IMR-90 (cell line): ENCODE data around the gene CDC42EP1. TPM values are rescaled to one million over a fixed set of nuclear protein-coding genes. Genes with fewer than 3 reads are reported as not detected.

ENCODE experiments used
- ATAC-seq: fragments of 200-7000 bp; cut with Tn5 transposase; 2 replicates; pipeline ENCODE4 v1.9.1; 2020; ENCODE audit warnings: low read depth, mild to moderate bottlenecking, moderate library complexity
- BruUV-seq: library from RNA; stranded (reverse); fragments of 400-500 nt; replicated peaks from 2 replicates; lab custom pipeline; 2021; lab: Mats Ljungman, UMichigan
- CTCF ChIA-PET: fragments of 300-600 bp; formaldehyde crosslinking; extraction: SDS; loops from one replicate; lab custom pipeline; 2021; ENCODE audit warnings: antibody characterized with exemption; lab: Yijun Ruan, JAX
- POLR2A ChIA-PET: fragments of 300-600 bp; sonication (Branson Sonifier 250); formaldehyde crosslinking; loops from one replicate; lab custom pipeline; 2022; ENCODE audit warnings: antibody characterized with exemption; ENCODE audit not compliant: unreplicated experiment; lab: Charles Lee
- DNase-seq: peaks from one replicate; pipeline ENCODE4 v3.0.0; 2013
- H2AFZ ChIP-seq: replicated peaks from 2 replicates; pipeline ENCODE3; 2013; ENCODE audit warnings: low read length, mild to moderate bottlenecking; ENCODE audit not compliant: poor library complexity
- H2AK5ac ChIP-seq: 2 replicates; pipeline ENCODE4 v1.6.1; 2013; ENCODE audit warnings: low read depth, low read length, inconsistent platforms
- H2AK9ac ChIP-seq: replicated peaks from 2 replicates; pipeline ENCODE3; 2013; ENCODE audit warnings: mild to moderate bottlenecking, low read depth, low read length, moderate library complexity; ENCODE audit not compliant: poor library complexity
- H2BK120ac ChIP-seq: 2 replicates; pipeline ENCODE4 v1.6.1; 2013; ENCODE audit warnings: low read depth, low read length, inconsistent platforms
- H2BK15ac ChIP-seq: 3 replicates; pipeline ENCODE4 v1.6.1; 2013; ENCODE audit warnings: low read depth, low read length, inconsistent platforms
- H2BK20ac ChIP-seq: 2 replicates; pipeline ENCODE4 v1.6.1; 2013; ENCODE audit warnings: low read depth, mild to moderate bottlenecking, inconsistent platforms, low read length, moderate library complexity
- H2BK5ac ChIP-seq: 2 replicates; pipeline ENCODE4 v1.6.1; 2013; ENCODE audit warnings: mild to moderate bottlenecking, low read depth, low read length, inconsistent platforms; ENCODE audit not compliant: poor library complexity, severe bottlenecking
- H3K14ac ChIP-seq: replicated peaks from 2 replicates; pipeline ENCODE4 v1.6.1; 2013; ENCODE audit warnings: low read depth, low read length, inconsistent platforms
- H3K18ac ChIP-seq: 2 replicates; pipeline ENCODE4 v1.6.1; 2013; ENCODE audit warnings: low read depth, low read length, control low read depth
- H3K23ac ChIP-seq: 2 replicates; pipeline ENCODE4 v1.6.1; 2013; ENCODE audit warnings: low read depth, low read length, inconsistent platforms
- H3K27ac ChIP-seq: 2 replicates; pipeline ENCODE4 v1.5.1; 2013; ENCODE audit warnings: mild to moderate bottlenecking, control low read depth, low read length; ENCODE audit not compliant: insufficient read depth
- H3K27me3 ChIP-seq: 2 replicates; pipeline ENCODE4 v1.6.1; 2013; ENCODE audit warnings: low read length; ENCODE audit not compliant: control insufficient read depth, insufficient read depth
- H3K36me3 ChIP-seq: 2 replicates; pipeline ENCODE4 v1.6.1; 2013; ENCODE audit warnings: low read length, mixed read lengths; ENCODE audit not compliant: control insufficient read depth, insufficient read depth
- H3K4ac ChIP-seq: 2 replicates; pipeline ENCODE4 v1.6.1; 2013; ENCODE audit warnings: low read depth, low read length, inconsistent platforms
- H3K4me1 ChIP-seq: 2 replicates; pipeline ENCODE4 v1.6.1; 2013; ENCODE audit warnings: low read length, mixed read lengths; ENCODE audit not compliant: control insufficient read depth, insufficient read depth
- H3K4me2 ChIP-seq: 2 replicates; pipeline ENCODE4 v1.6.1; 2013; ENCODE audit warnings: low read depth, mild to moderate bottlenecking, control low read depth, low read length, moderate library complexity
- H3K4me3 ChIP-seq: 2 replicates; pipeline ENCODE4 v1.5.1; 2013; ENCODE audit warnings: low read depth, mild to moderate bottlenecking, control low read depth, low read length, moderate library complexity; ENCODE audit not compliant: insufficient read depth
- H3K56ac ChIP-seq: 2 replicates; pipeline ENCODE4 v1.6.1; 2013; ENCODE audit warnings: low read length, inconsistent platforms; ENCODE audit not compliant: insufficient read depth; ENCODE audit errors: extremely low read depth
- H3K79me1 ChIP-seq, 2 experiments: 2 replicates each; pipeline ENCODE4 v1.6.1; 2013; ENCODE audit warnings: low read length in 2 of 2, inconsistent platforms in 1 of 2, low read depth in 1 of 2
- H3K9ac ChIP-seq: 2 replicates; pipeline ENCODE4 v1.6.1; 2013; ENCODE audit warnings: low read depth, low read length, control low read depth
- H3K9me1 ChIP-seq: 2 replicates; pipeline ENCODE4 v1.6.1; 2013; ENCODE audit warnings: low read length, inconsistent platforms; ENCODE audit not compliant: insufficient read depth
- H3K9me3 ChIP-seq: 2 replicates; pipeline ENCODE4 v1.6.1; 2013; ENCODE audit warnings: low read length; ENCODE audit not compliant: control insufficient read depth, insufficient read depth
- H4K20me1 ChIP-seq: 2 replicates; pipeline ENCODE4 v1.6.1; 2013; ENCODE audit warnings: low read length, inconsistent platforms; ENCODE audit not compliant: insufficient read depth
- H4K5ac ChIP-seq: 2 replicates; pipeline ENCODE4 v1.6.1; 2013; ENCODE audit warnings: mild to moderate bottlenecking, low read depth, low read length, control low read depth
- H4K8ac ChIP-seq, 2 experiments: 2 replicates each; pipeline ENCODE4 v1.6.1; 2013; ENCODE audit warnings: low read depth in 2 of 2, low read length in 2 of 2, control low read depth in 1 of 2, inconsistent platforms in 1 of 2
- H4K91ac ChIP-seq: 2 replicates; pipeline ENCODE4 v1.6.1; 2013; ENCODE audit warnings: low read depth, low read length, inconsistent platforms; ENCODE audit not compliant: insufficient read depth
- CEBPB ChIP-seq: IDR thresholded peaks from 2 replicates; pipeline ENCODE4 v1.6.1; 2012; ENCODE audit warnings: low read depth, low read length, improper control_type of control experiment
- CHD1 ChIP-seq: IDR thresholded peaks from 2 replicates; pipeline ENCODE4 v1.6.1; 2012; ENCODE audit warnings: low read depth, low read length, improper control_type of control experiment
- CTCF ChIP-seq: conservative IDR thresholded peaks from 2 replicates; pipeline ENCODE4 v1.5.1; 2012; ENCODE audit warnings: mild to moderate bottlenecking, low read depth, low read length, improper control_type of control experiment
- ELK1 ChIP-seq: fragments of 150-350 bp; IDR thresholded peaks from 2 replicates; pipeline ENCODE4 v1.6.1; 2016; ENCODE audit warnings: low read depth, mild to moderate bottlenecking, low read length, moderate library complexity, borderline replicate concordance
- FOS ChIP-seq: fragments of 150-350 bp; IDR thresholded peaks from 2 replicates; pipeline ENCODE4 v1.6.1; 2016; ENCODE audit warnings: low read depth, low read length
- MAFK ChIP-seq: IDR thresholded peaks from 2 replicates; pipeline ENCODE4 v1.6.1; 2012; ENCODE audit warnings: low read depth, low read length, improper control_type of control experiment
- MAZ ChIP-seq: IDR thresholded peaks from 2 replicates; pipeline ENCODE4 v1.6.1; 2012; ENCODE audit warnings: low read depth, mild to moderate bottlenecking, low read length, improper control_type of control experiment, moderate library complexity, borderline replicate concordance
- NFE2L2 ChIP-seq: fragments of 150-350 bp; IDR thresholded peaks from 2 replicates; pipeline ENCODE4 v1.6.1; 2016; ENCODE audit warnings: low read depth, mild to moderate bottlenecking, low read length
- POLR2A ChIP-seq: IDR thresholded peaks from 2 replicates; pipeline ENCODE4 v1.6.1; 2012; ENCODE audit warnings: mild to moderate bottlenecking, low read depth, low read length
- RCOR1 ChIP-seq: IDR thresholded peaks from 2 replicates; pipeline ENCODE4 v1.6.1; 2012; ENCODE audit warnings: mild to moderate bottlenecking, low read length, improper control_type of control experiment; ENCODE audit not compliant: insufficient replicate concordance
- RFX5 ChIP-seq: IDR thresholded peaks from 2 replicates; pipeline ENCODE4 v1.8.0; 2012; ENCODE audit warnings: low read depth, mild to moderate bottlenecking, low read length, moderate library complexity
- SMC3 ChIP-seq: fragments of 150-350 bp; IDR thresholded peaks from 2 replicates; pipeline ENCODE4 v1.6.1; 2016; ENCODE audit warnings: low read depth, mild to moderate bottlenecking, antibody characterized with exemption, low read length, moderate library complexity
- USF2 ChIP-seq: fragments of 150-350 bp; IDR thresholded peaks from 2 replicates; pipeline ENCODE4 v1.6.1; 2017; ENCODE audit warnings: mild to moderate bottlenecking, antibody characterized with exemption, low read length, low read depth
- WGBS, 2 experiments: methylation state at CpG; one replicate each; pipeline versions ENCODE4 v1.1.5 to v1.1.7; 2013; ENCODE audit warnings: missing lambda C conversion rate in 2 of 2; ENCODE audit not compliant: insufficient read length in 1 of 2; ENCODE audit errors: extremely low coverage in 2 of 2; 5-methylcytosine and 5-hydroxymethylcytosine counted together
- dilution Hi-C: fragments of 300-500 bp; cut with HindIII; formaldehyde crosslinking; loops from one replicate; pipeline ENCODE4 v1.14.3; 2018; ENCODE audit warnings: low sequenced_read_pairs; ENCODE audit not compliant: unreplicated experiment
- in situ Hi-C: fragments of 300-500 bp; cut with MboI; formaldehyde crosslinking; loops from 3 replicates; pipeline ENCODE4 v1.14.3; 2019; ENCODE audit warnings: low sequenced_read_pairs, inconsistent platforms, mixed read lengths
- intact Hi-C: fragments of 100-400 bp; cut with micrococcal nuclease; formaldehyde crosslinking; loops from 2 replicates; pipeline ENCODE4 v1.10.0; 2022
- polyA plus RNA-seq, 3 experiments: library from polyadenylated mRNA; depleted of rRNA; stranded (reverse); fragments of >200 nt; gene quantifications; 2 replicates each; pipeline ENCODE4 v1.2.3, GENCODE V29; 2012; ENCODE audit warnings: low replicate concordance in 1 of 3
- total RNA-seq: library from RNA; depleted of rRNA; stranded (reverse); fragments of >200 nt; gene quantifications from 2 replicates; pipeline ENCODE4 v1.2.3, GENCODE V29; 2012

Gene CDC42EP1
- total and polyA plus RNA-seq, 2 of the 4 experiments (the other 2 are of a cell fraction), result 4.7 to 47.3 TPM

GRCh38 chr22:37564111-37564711 lies 3.9 kb downstream of the CDC42EP1 start (continued):
- TF ChIP-seq MAFK, result no peak

GRCh38 chr22:37565830-37566229 lies 5.5 kb downstream of the CDC42EP1 start:
- H2BK5ac ChIP-seq, result no peak overlapping the region
- ChIA-PET POLR2A (no interaction called here), CTCF (interaction anchor here (1.0 kb wide), 1 partner anchor 27 kb away, joined by 3 read pairs; no protein-coding TSS in a partner anchor)
- no peak overlapping the region for H4K8ac ChIP-seq
- no peak overlapping the region for H3K4ac ChIP-seq
- intact Hi-C loops (loop anchor here (2.0 kb wide), 1 partner anchor 27 kb away; no protein-coding TSS in a partner anchor), dilution Hi-C loops (no loop called here), in situ Hi-C loops (no loop called here)
- H2BK20ac ChIP-seq, result no peak overlapping the region
- H2BK15ac ChIP-seq, result no peak overlapping the region
- peaks cover 27% of the 10 kb centered on the region for H3K4me1 ChIP-seq
- no peak overlapping the region for H2AFZ ChIP-seq
- no peak overlapping the region for H3K4me3 ChIP-seq
- DNase-seq (no peak), ATAC-seq (no peak)
- H3K9ac ChIP-seq, result no peak overlapping the region
- no peak overlapping the region for H3K18ac ChIP-seq
- no peak for TF ChIP-seq RFX5
- TF ChIP-seq SMC3, result no peak
- TF ChIP-seq CHD1, result no peak
- no peak for TF ChIP-seq CEBPB
- no peak for TF ChIP-seq FOS
- TF ChIP-seq ELK1, result no peak
- no peak for TF ChIP-seq MAZ
- TF ChIP-seq CTCF, result no peak
- TF ChIP-seq POLR2A, result no peak
- no peak for TF ChIP-seq USF2
- no peak for TF ChIP-seq NFE2L2
- no peak for TF ChIP-seq RCOR1
- H3K4me2 ChIP-seq, result no peak overlapping the region
- no peak overlapping the region for H3K56ac ChIP-seq
- H3K9me1 ChIP-seq, result peaks cover 27% of the 10 kb centered on the region
- peaks cover 28 to 89% of the 10 kb centered on the region in 2 experiments; a peak in 3 of 4 replicates for H3K79me1 ChIP-seq
- H3K36me3 ChIP-seq, result peaks cover 51% of the 10 kb centered on the region
- H4K91ac ChIP-seq, result no peak overlapping the region
- H3K9me3 ChIP-seq, result no peaks in the 10 kb centered on the region
- H3K14ac ChIP-seq, result no peak overlapping the region
- H3K27me3 ChIP-seq, result no peaks in the 10 kb centered on the region
- no peak overlapping the region for H3K27ac ChIP-seq
- H3K23ac ChIP-seq, result no peak overlapping the region
- no TSS peak for BruUV-seq
- 69% methylated on average over 10 of the region's 17 CpGs; no CpG with 5 or more reads in 1 of the 2 experiments for WGBS, 2 experiments
- H2AK5ac ChIP-seq, result no peak overlapping the region
- H4K5ac ChIP-seq, result no peak overlapping the region
- H4K20me1 ChIP-seq, result peaks cover 99% of the 10 kb centered on the region
- no peak overlapping the region for H2BK120ac ChIP-seq
- H2AK9ac ChIP-seq, result no peak overlapping the region
